HG03457 (cell line): Measurements from ENCODE around the gene DIO1.

Experiments
- ATAC-seq: cut with Tn5 transposase; IDR thresholded peaks from one replicate; pipeline ENCODE4 v1.9.1; 2021; ENCODE audit warnings: moderate number of reproducible peaks; ENCODE audit not compliant: unreplicated experiment

DIO1 gene

GRCh38 chr1:53892911-53893310 is 1.1 kb upstream of the DIO1 start:
- no peak for ATAC-seq

- no peak for ATAC-seq
These were observed 657 bp downstream of the DIO1 start for GRCh38 chr1:53894644-53895043.

- no peak for ATAC-seq
These were observed 1.4 kb downstream of the DIO1 start for GRCh38 chr1:53895421-53895820.

GRCh38 chr1:53896635-53897229 is 2.7 kb downstream of the DIO1 start:
- ATAC-seq = no peak

GRCh38 chr1:53899206-53899628 is 5.2 kb downstream of the DIO1 start:
- no peak for ATAC-seq

GRCh38 chr1:53899708-53900107 is 5.7 kb downstream of the DIO1 start:
- no peak for ATAC-seq

- no peak for ATAC-seq
These were observed 8.5 kb downstream of the DIO1 start for GRCh38 chr1:53902235-53903138.

- no peak for ATAC-seq
These were observed 11.5 kb downstream of the DIO1 start for GRCh38 chr1:53905509-53905908.

- ATAC-seq = no peak
These were observed 12.1 kb downstream of the DIO1 start for GRCh38 chr1:53906121-53906520.

GRCh38 chr1:53909946-53910345 is 16.0 kb downstream of the DIO1 start:
- ATAC-seq = no peak

- no peak for ATAC-seq
These were observed 17.5 kb downstream of the DIO1 start for GRCh38 chr1:53911442-53911841.

- no peak for ATAC-seq
These were observed 19.5 kb downstream of the DIO1 start for GRCh38 chr1:53913352-53914033.

- ATAC-seq = no peak
These were observed 24.4 kb downstream of the DIO1 start for GRCh38 chr1:53918343-53918742.

- ATAC-seq = no peak
These were observed 25.7 kb downstream of the DIO1 start for GRCh38 chr1:53919675-53920066.

GRCh38 chr1:53927376-53927881 is 33.4 kb downstream of the DIO1 start:
- ATAC-seq = no peak

- ATAC-seq = no peak
These were observed 35.4 kb downstream of the DIO1 start for GRCh38 chr1:53929246-53929960.

GRCh38 chr1:53930932-53931331 is 36.9 kb downstream of the DIO1 start:
- no peak for ATAC-seq

GRCh38 chr1:53931523-53931922 is 37.5 kb downstream of the DIO1 start:
- ATAC-seq = no peak

GRCh38 chr1:53934170-53934765 is 40.3 kb downstream of the DIO1 start:
- ATAC-seq = no peak

- ATAC-seq = no peak
These were observed 42.4 kb downstream of the DIO1 start for GRCh38 chr1:53936430-53936829.
